ENCODE measurements around the gene BLNK. TPM values are rescaled to one million over a fixed set of nuclear protein-coding genes. Genes with fewer than 3 reads are reported as not detected.

Gene BLNK
- total RNA-seq, 2 donors from 2014 or later, result 1.0 TPM; not detected in 1

DNA sequence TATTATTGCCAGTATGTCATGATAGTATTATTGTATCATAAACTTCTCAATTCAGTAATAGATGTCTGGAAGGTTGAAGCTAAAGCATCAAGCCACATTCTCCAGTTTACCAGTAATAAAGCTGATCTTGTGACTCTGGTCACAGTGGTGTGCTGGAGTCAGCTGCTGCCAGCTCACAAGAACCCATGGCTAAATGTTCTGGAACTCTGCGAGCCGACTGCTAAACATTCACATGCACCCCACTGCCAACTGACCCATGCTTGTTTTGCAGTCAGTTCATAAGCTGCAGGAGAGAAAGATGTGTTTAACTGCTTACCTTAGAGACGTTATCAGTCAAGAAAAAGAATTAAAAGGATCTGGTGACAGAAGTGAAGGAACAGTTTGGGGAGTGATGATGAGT, 27.0 kb upstream of the BLNK start:
- H3K4me3 Mint-ChIP-seq, result no peak overlapping the region
- H3K27me3 Mint-ChIP-seq, result peaks cover 21 to 60% of the 10 kb centered on the region in 2 donors
- DNase-seq (ENCODE audit: low spot score), result no peak
- no peaks in the 10 kb centered on the region for H3K9me3 Mint-ChIP-seq
- ATAC-seq, result no peak
- no peak overlapping the region for H3K27ac Mint-ChIP-seq
- H3K4me1 Mint-ChIP-seq (ENCODE audit: low read depth in 2 of 2), result peaks cover 12 to 16% of the 10 kb centered on the region in 2 donors
- no peaks in the 10 kb centered on the region for H3K36me3 Mint-ChIP-seq

DNA sequence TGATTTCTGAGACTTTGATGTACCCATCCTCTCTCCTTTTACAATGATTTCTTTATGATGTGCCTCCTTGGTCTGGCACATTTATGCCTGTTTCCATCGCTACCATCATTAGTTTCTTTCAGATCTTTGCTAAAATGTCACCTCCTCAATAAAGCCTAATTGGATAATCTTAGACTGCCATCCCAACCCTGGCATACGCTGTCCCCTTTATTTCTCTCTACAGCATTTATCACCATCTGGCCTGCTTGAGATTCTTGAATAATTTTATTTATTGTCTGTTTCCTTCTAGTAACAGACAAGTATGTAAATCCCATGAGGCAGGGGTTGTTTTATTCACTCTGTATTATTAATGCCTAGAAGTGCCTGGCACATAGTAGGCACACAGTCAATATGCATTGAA, 26.1 kb upstream of the BLNK start:
- H3K27ac Mint-ChIP-seq, result no peak overlapping the region
- ATAC-seq (no peak), DNase-seq (ENCODE audit: low spot score) (no peak)
- H3K4me3 Mint-ChIP-seq, result no peak overlapping the region
- no peaks in the 10 kb centered on the region for H3K36me3 Mint-ChIP-seq
- peaks cover 21 to 62% of the 10 kb centered on the region in 2 donors for H3K27me3 Mint-ChIP-seq
- no peaks in the 10 kb centered on the region for H3K9me3 Mint-ChIP-seq
- peaks cover 12 to 16% of the 10 kb centered on the region in 2 donors for H3K4me1 Mint-ChIP-seq (ENCODE audit: low read depth in 2 of 2)

DNA sequence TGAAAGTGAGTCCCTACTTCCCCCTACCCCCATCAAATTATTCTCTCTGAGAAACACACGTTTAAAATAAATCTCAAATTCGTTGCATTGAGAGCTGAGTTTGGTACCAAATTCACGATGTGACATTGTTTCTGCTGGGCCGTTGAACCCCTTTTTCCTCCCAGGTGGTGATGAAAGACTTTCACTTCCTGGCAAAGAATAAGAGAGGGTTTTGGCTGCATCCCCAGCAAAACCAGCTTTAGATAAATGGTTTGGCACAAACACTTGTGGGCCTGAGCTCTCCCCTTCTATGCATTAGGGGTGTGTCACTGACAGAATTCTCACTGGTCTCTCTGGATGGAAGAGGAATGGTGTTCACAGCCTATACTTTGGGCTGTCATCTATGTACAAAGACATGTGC, 24.1 kb upstream of the BLNK start:
- Mint-ChIP-seq H3K4me1 (ENCODE audit: low read depth in 2 of 2) (peaks cover 6 to 12% of the 10 kb centered on the region in 2 donors), H3K27ac (no peak overlapping the region), H3K27me3 (peaks cover 19 to 71% of the 10 kb centered on the region in 2 donors), H3K4me3 (no peak overlapping the region), H3K36me3 (no peaks in the 10 kb centered on the region), H3K9me3 (no peaks in the 10 kb centered on the region)
- ATAC-seq (no peak), DNase-seq (ENCODE audit: low spot score) (no peak)

GRCh38 chr10:96292971-96293920, 21.9 kb upstream of the BLNK start:
- ATAC-seq (no peak), DNase-seq (ENCODE audit: low spot score) (no peak)
- H3K36me3 Mint-ChIP-seq, result no peaks in the 10 kb centered on the region
- no peaks in the 10 kb centered on the region for H3K9me3 Mint-ChIP-seq
- H3K4me3 Mint-ChIP-seq, result no peak overlapping the region
- H3K27ac Mint-ChIP-seq, result no peak overlapping the region
- H3K4me1 Mint-ChIP-seq (ENCODE audit: low read depth in 2 of 2), result peaks cover 2 to 3% of the 10 kb centered on the region in 2 donors
- H3K27me3 Mint-ChIP-seq, result peaks cover 14 to 54% of the 10 kb centered on the region in 2 donors

GRCh38 chr10:96290368-96291133, 19.2 kb upstream of the BLNK start:
- ATAC-seq (no peak), DNase-seq (ENCODE audit: low spot score) (no peak)
- no peaks in the 10 kb centered on the region for H3K9me3 Mint-ChIP-seq
- H3K27me3 Mint-ChIP-seq, result peaks cover 11 to 39% of the 10 kb centered on the region in 2 donors
- H3K4me3 Mint-ChIP-seq, result no peak overlapping the region
- H3K4me1 Mint-ChIP-seq (ENCODE audit: low read depth in 2 of 2), result peaks cover 3% of the 10 kb centered on the region in 2 donors
- no peaks in the 10 kb centered on the region for H3K36me3 Mint-ChIP-seq
- H3K27ac Mint-ChIP-seq, result no peak overlapping the region

- Mint-ChIP-seq H3K27ac (no peak overlapping the region), H3K4me3 (no peak overlapping the region), H3K9me3 (no peaks in the 10 kb centered on the region), H3K27me3 (peaks cover 8 to 35% of the 10 kb centered on the region in 2 donors), H3K36me3 (no peaks in the 10 kb centered on the region), H3K4me1 (ENCODE audit: low read depth in 2 of 2) (peaks cover 0 to 3% of the 10 kb centered on the region in 2 donors)
- DNase-seq (ENCODE audit: low spot score) (no peak), ATAC-seq (no peak)
Observed at GRCh38 chr10:96289218-96289910, 18.0 kb upstream of the BLNK start.

GRCh38 chr10:96288151-96288621, 16.8 kb upstream of the BLNK start:
- H3K4me3 Mint-ChIP-seq, result no peak overlapping the region
- DNase-seq (ENCODE audit: low spot score) (no peak), ATAC-seq (no peak)
- H3K9me3 Mint-ChIP-seq, result no peaks in the 10 kb centered on the region
- H3K27ac Mint-ChIP-seq, result no peak overlapping the region
- no peaks in the 10 kb centered on the region for H3K36me3 Mint-ChIP-seq
- peaks cover 0 to 3% of the 10 kb centered on the region in 2 donors for H3K4me1 Mint-ChIP-seq (ENCODE audit: low read depth in 2 of 2)
- H3K27me3 Mint-ChIP-seq, result peaks cover 8 to 27% of the 10 kb centered on the region in 2 donors

GRCh38 chr10:96287392-96288105, 16.2 kb upstream of the BLNK start:
- no peak for ATAC-seq
- H3K4me1 Mint-ChIP-seq (ENCODE audit: low read depth in 2 of 2), result peaks cover 0 to 3% of the 10 kb centered on the region in 2 donors
- H3K36me3 Mint-ChIP-seq, result no peaks in the 10 kb centered on the region
- no peaks in the 10 kb centered on the region for H3K9me3 Mint-ChIP-seq
- H3K27ac Mint-ChIP-seq, result no peak overlapping the region
- H3K27me3 Mint-ChIP-seq, result peaks cover 8 to 25% of the 10 kb centered on the region in 2 donors
- no peak overlapping the region for H3K4me3 Mint-ChIP-seq
- DNase-seq (ENCODE audit: low spot score), result no peak

DNA sequence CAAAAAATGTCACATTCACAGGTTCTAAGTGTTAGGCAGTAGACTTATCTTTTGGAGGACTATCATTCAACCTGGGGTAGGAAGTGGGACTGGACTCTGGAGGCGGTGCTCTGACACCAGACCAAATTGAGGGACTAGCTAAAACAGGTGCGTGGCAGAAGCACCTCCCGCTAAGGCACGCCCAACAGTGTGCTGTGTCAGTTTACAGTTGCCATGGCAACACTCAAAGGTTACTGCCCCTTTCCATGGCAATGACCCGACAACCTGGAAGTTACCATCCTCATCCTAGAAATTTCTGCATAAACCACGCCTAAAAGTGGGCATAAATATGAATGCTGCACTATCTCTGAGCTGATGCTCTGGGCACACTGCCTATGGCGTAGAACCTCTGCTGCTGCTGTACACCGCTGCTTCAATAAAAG, 14.0 kb upstream of the BLNK start:
- peaks cover under 1 to 3% of the 10 kb centered on the region in 2 donors for H3K27me3 Mint-ChIP-seq
- DNase-seq (ENCODE audit: low spot score) (no peak), ATAC-seq (no peak)
- H3K4me3 Mint-ChIP-seq, result no peak overlapping the region
- no peaks in the 10 kb centered on the region for H3K36me3 Mint-ChIP-seq
- no peaks in the 10 kb centered on the region for H3K9me3 Mint-ChIP-seq
- H3K4me1 Mint-ChIP-seq (ENCODE audit: low read depth in 2 of 2), result peaks cover 0 to 3% of the 10 kb centered on the region in 2 donors
- no peak overlapping the region for H3K27ac Mint-ChIP-seq

GRCh38 chr10:96283756-96284155, 12.4 kb upstream of the BLNK start:
- Mint-ChIP-seq H3K36me3 (no peaks in the 10 kb centered on the region), H3K27me3 (peaks cover 3 to 7% of the 10 kb centered on the region in 2 donors), H3K4me1 (ENCODE audit: low read depth in 2 of 2) (peaks cover 0 to 3% of the 10 kb centered on the region in 2 donors), H3K27ac (no peak overlapping the region), H3K4me3 (no peak overlapping the region), H3K9me3 (no peaks in the 10 kb centered on the region)
- DNase-seq (ENCODE audit: low spot score), result no peak
- no peak for ATAC-seq

GRCh38 chr10:96283351-96283750, 12.0 kb upstream of the BLNK start:
- peaks cover 0 to 2% of the 10 kb centered on the region in 2 donors for H3K4me1 Mint-ChIP-seq (ENCODE audit: low read depth in 2 of 2)
- ATAC-seq, result no peak

DNA sequence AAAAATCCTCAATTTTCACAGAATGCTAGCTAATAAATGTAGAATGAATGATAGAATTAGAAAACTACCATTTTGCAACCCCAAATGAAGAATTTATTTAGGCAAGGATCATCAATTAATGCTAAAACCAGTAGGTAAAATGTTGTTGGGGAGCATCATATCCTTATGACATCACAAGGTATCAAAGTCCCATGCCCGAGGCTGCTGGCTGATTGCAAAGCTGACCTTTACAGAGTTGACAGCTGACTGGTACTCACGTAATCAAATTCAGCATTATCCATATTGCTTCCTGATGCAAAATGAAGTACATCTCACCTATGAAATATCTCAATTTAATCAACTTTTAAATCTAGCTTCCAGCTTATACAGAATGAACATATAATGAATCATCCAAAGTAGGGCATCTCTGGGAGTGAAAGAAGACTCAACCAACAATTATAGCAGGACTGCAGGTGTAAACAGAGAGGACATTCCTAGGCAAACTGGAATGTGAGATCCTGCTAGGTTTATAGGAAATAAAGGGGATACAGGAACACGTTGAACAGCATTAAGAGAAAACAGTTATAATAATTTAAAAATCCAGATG, 10.2 kb upstream of the BLNK start:
- Mint-ChIP-seq H3K4me3 (no peak overlapping the region), H3K9me3 (no peaks in the 10 kb centered on the region), H3K36me3 (no peaks in the 10 kb centered on the region), H3K27me3 (peaks cover 6 to 23% of the 10 kb centered on the region in 2 donors), H3K27ac (no peak overlapping the region), H3K4me1 (ENCODE audit: low read depth in 2 of 2) (no peaks in the 10 kb centered on the region)
- ATAC-seq (no peak), DNase-seq (ENCODE audit: low spot score) (no peak)

More at GRCh38 chr10:96283351-96283750, 12.0 kb upstream of the BLNK start:
- no peak for DNase-seq (ENCODE audit: low spot score)
- H3K27me3 Mint-ChIP-seq, result peaks cover 3 to 9% of the 10 kb centered on the region in 2 donors
- H3K4me3 Mint-ChIP-seq, result no peak overlapping the region
- H3K9me3 Mint-ChIP-seq, result no peaks in the 10 kb centered on the region
- no peaks in the 10 kb centered on the region for H3K36me3 Mint-ChIP-seq
- H3K27ac Mint-ChIP-seq, result no peak overlapping the region
